Mammary epithelial cell (primary cell): ENCODE data around the gene GAK.

Experiments used
- EZH2 ChIP-seq: IDR thresholded peaks from 2 replicates; pipeline ENCODE4 v1.6.1; 2012; ENCODE audit warnings: low read length, inconsistent platforms, borderline replicate concordance
- TF ChIP-seq, protein P1 (sequence below), 2 donors: IDR thresholded peaks in 1 of 2; conservative IDR thresholded peaks in 1 of 2; 2 replicates each; pipeline ENCODE4 v1.5.1; 2011 to 2012; ENCODE audit warnings: inconsistent platforms in 2 of 2, low read length in 2 of 2, mild to moderate bottlenecking in 2 of 2, control low read depth in 1 of 2, low read depth in 1 of 2; ENCODE audit not compliant: insufficient read depth in 1 of 2; ENCODE audit errors: extremely low read depth in 1 of 2

DNA sequence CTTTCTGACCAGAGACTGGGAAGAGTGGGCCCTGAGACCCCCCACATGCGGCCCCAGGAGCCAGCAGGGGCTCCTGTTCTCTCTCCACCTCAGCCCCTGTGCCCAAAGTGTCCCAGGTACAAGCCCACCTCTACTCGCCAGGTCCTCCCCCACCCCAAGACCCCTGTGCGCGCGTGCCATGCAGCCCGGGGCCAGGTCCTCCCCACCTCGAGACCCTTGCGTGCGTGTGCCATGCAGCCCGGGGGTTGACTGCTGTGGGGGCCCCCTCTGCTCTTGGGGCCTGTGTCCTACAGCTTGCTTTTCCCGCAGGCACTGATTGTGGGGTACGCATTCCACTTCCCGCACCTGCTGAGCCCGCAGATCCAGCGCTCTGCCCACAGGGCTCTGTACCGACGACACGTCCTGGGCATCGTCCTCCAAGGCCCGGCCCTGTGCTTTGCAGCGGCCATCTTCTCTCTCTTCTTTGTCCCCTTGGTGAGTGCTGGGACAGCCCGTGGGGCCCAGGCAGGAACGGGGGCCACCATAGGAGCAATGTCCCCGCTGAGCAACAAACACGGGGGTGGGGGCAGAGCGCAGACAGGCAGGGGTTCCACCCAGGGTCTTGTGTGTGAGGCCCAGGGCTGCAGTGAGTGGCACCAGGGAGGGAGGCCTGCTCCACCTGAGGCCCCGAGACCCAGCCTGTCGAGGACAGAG is 20.9 kb upstream of the GAK start:
- TF ChIP-seq, protein P1, sequence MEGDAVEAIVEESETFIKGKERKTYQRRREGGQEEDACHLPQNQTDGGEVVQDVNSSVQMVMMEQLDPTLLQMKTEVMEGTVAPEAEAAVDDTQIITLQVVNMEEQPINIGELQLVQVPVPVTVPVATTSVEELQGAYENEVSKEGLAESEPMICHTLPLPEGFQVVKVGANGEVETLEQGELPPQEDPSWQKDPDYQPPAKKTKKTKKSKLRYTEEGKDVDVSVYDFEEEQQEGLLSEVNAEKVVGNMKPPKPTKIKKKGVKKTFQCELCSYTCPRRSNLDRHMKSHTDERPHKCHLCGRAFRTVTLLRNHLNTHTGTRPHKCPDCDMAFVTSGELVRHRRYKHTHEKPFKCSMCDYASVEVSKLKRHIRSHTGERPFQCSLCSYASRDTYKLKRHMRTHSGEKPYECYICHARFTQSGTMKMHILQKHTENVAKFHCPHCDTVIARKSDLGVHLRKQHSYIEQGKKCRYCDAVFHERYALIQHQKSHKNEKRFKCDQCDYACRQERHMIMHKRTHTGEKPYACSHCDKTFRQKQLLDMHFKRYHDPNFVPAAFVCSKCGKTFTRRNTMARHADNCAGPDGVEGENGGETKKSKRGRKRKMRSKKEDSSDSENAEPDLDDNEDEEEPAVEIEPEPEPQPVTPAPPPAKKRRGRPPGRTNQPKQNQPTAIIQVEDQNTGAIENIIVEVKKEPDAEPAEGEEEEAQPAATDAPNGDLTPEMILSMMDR (conservative IDR thresholded peaks at IDR 0.05 in 1 of 2, IDR thresholded peaks at IDR 0.05 in 1 of 2; ENCODE audit: extremely low read depth in 1 of 2, insufficient read depth in 1 of 2, low read depth in 1 of 2, low read length in 2 of 2): no peak
- TF ChIP-seq EZH2: no peak
